Heart right ventricle (tissue), 16 donors: Measurements from ENCODE around the gene ARMC8. TPM values are rescaled to one million over a fixed set of nuclear protein-coding genes. Genes with fewer than 3 reads are reported as not detected.

Experiments
- ATAC-seq, 8 donors: fragments of 200-7000 bp; cut with Tn5 transposase; one replicate each; pipeline ENCODE4 v1.9.1; 2020; ENCODE audit warnings: mild to moderate bottlenecking in 8 of 8, moderate library complexity in 8 of 8, moderate number of reproducible peaks in 1 of 8
- DNase-seq, 2 donors: peaks; one replicate each; pipeline ENCODE4 v3.0.0-alpha.2; 2020
- H3K27ac ChIP-seq, 10 donors: fragments of 200-600 bp; sonication (generic) in 2 of 10; one replicate each; pipeline versions ENCODE4 v1.5.0 to v1.8.0; 2020 to 2022; ENCODE audit warnings: mild to moderate bottlenecking in 3 of 10
- H3K27me3 ChIP-seq, 7 donors: fragments of 200-600 bp; one replicate each; pipeline ENCODE4 v1.8.0; 2021 to 2022; ENCODE audit warnings: mild to moderate bottlenecking in 2 of 7
- H3K36me3 ChIP-seq, 9 donors: fragments of 200-600 bp; sonication (generic) in 1 of 9; one replicate each; pipeline versions ENCODE4 v1.5.0 to v1.8.0; 2020 to 2022; ENCODE audit warnings: mild to moderate bottlenecking in 2 of 9
- H3K4me1 ChIP-seq, 9 donors: fragments of 200-600 bp; sonication (generic) in 1 of 9; one replicate each; pipeline versions ENCODE4 v1.5.0 to v1.8.0; 2020 to 2022; ENCODE audit warnings: mild to moderate bottlenecking in 4 of 9
- H3K4me3 ChIP-seq, 10 donors: fragments of 200-600 bp; sonication (generic) in 2 of 10; one replicate each; pipeline versions ENCODE4 v1.5.0 to v1.8.0; 2020 to 2022; ENCODE audit warnings: mild to moderate bottlenecking in 7 of 10, moderate library complexity in 2 of 10
- H3K9me3 ChIP-seq, 11 donors: fragments of 200-600 bp in 10 of 11; sonication (generic) in 2 of 11; one replicate each; pipeline versions ENCODE4 v1.5.0 to v1.8.0; 2013 to 2022; ENCODE audit warnings: mild to moderate bottlenecking in 2 of 11, control low read depth in 1 of 11, moderate library complexity in 1 of 11
- CTCF ChIP-seq, 9 donors: fragments of 200-600 bp; sonication (generic) in 2 of 9; IDR thresholded peaks; one replicate each; pipeline versions ENCODE4 v1.5.0 to v1.8.0; 2021 to 2022; ENCODE audit warnings: antibody characterized with exemption in 9 of 9, mild to moderate bottlenecking in 5 of 9, moderate library complexity in 1 of 9
- WGBS, 2 donors: extraction: QIAGEN DNeasy Blood & Tissue Kit; methylation state at CpG; one replicate each; pipeline ENCODE4 v1.1.7; 2013; ENCODE audit warnings: inconsistent platforms in 1 of 2; 5-methylcytosine and 5-hydroxymethylcytosine counted together
- intact Hi-C, 10 donors: fragments of 100-400 bp; cut with DNase I; formaldehyde crosslinking; loops; one replicate each; pipeline versions ENCODE4 v1.11.1 to v1.14.2; 2022
- polyA plus RNA-seq, 2 donors: library from polyadenylated mRNA; stranded (reverse); fragments of 200-250 nt; gene quantifications; one replicate each; pipeline ENCODE4 v1.2.3, GENCODE V29; 2013
- total RNA-seq, 10 donors: library from RNA; stranded (reverse); fragmentation: NEBNext Ultra II Directional in 3 of 10; extraction: Animal tissue kit (Norgen Biotek cat#: 25700) in 3 of 10; gene quantifications; one replicate each; pipeline versions ENCODE4 v1.2.1 to v1.2.4, GENCODE V29; 2021 to 2023
- donor health status: Arrhythmogenic right ventricular cardiomyopathy.
- donor health status: ischemic (EF 13 %, LVEDD 7.1; RV severe dilation, severe dysfunction).
- donor health status: healthy with polysubstance abuse.
- donor health status: DM: no; HTN: yes; CAD: no.
- donor health status: DM: no; HTN: no; CAD: no.
- donor health status: ischemic (EF 25% LVEDD 6.9; RV normal size, moderate dysfunction).
- donor health status: ischemic (EF 25% LVEDD 5.7; RV mildly dilated, moderate dysfunction).
- donor health status: healthy.
- donor health status: DM: yes; HTN: yes; CAD: no.
- donor health status: Ischemic cardiomyopathy.
- donor health status: ischemic (EF 35%, LVEDD 5.7; RV mildly dilated, moderate dysfunction).
- donor health status: nonischemic (EF 11% LVEDD 7.7; RV severe dilation, severe dysfunction).
- donor health status: DM: yes; HTN: yes; CAD: no.
- donor health status: PGD.
- donor health status: ischemic (EF 29% LVEDD 5.4; RV normal size, mild dysfunction).
- donor health status: nonischemic (EF 23%, LVEDD 6.1; RV moderate dilation, normal function).

Gene ARMC8
- total and polyA plus RNA-seq, 12 donors, result 13.8 to 49.3 (median 30.0) TPM

- peaks cover 0 to 8% (median 0%) of the 10 kb centered on the region in 9 donors for H3K36me3 ChIP-seq
- ATAC-seq, result no peak
- intact Hi-C loops, result no loop called here
These were observed 2.1 kb upstream of the ARMC8 start for GRCh38 chr3:138184994-138185393.

GRCh38 chr3:138186221-138186620 is 880 bp upstream of the ARMC8 start:
- Histone ChIP-seq H3K36me3 (peaks cover 0 to 20% (median 0%) of the 10 kb centered on the region in 9 donors), H3K4me1 (peaks cover 3 to 37% (median 32%) of the 10 kb centered on the region in 9 donors), H3K27ac (peak overlapping the region in 1 of 10 donors; percentile 95), H3K27me3 (peaks cover 0 to 12% (median 0%) of the 10 kb centered on the region in 7 donors), H3K4me3 (peak overlapping the region in 6 of 10 donors; percentile 85 to 99 (median 94)), H3K9me3 (no peaks in the 10 kb centered on the region)
- no peak for TF ChIP-seq CTCF (IDR thresholded peaks at IDR 0.05)
- 69 to 79% methylated on average over 2 of the region's 2 CpGs for WGBS, 2 donors
- DNase-seq, result no peak
- intact Hi-C loops, result no loop called here
- no peak for ATAC-seq

More at GRCh38 chr3:138184994-138185393, 2.1 kb upstream of the ARMC8 start:
- no peak overlapping the region for H3K4me3 ChIP-seq
- no peak overlapping the region for H3K27ac ChIP-seq
- no peak for TF ChIP-seq CTCF (IDR thresholded peaks at IDR 0.05)
- DNase-seq, result no peak
- H3K9me3 ChIP-seq, result no peaks in the 10 kb centered on the region
- peaks cover 0 to 12% (median 0%) of the 10 kb centered on the region in 7 donors for H3K27me3 ChIP-seq
- peaks cover 3 to 29% (median 23%) of the 10 kb centered on the region in 9 donors for H3K4me1 ChIP-seq
- 44% methylated on average over 3 of the region's 3 CpGs for WGBS, 2 donors

DNA sequence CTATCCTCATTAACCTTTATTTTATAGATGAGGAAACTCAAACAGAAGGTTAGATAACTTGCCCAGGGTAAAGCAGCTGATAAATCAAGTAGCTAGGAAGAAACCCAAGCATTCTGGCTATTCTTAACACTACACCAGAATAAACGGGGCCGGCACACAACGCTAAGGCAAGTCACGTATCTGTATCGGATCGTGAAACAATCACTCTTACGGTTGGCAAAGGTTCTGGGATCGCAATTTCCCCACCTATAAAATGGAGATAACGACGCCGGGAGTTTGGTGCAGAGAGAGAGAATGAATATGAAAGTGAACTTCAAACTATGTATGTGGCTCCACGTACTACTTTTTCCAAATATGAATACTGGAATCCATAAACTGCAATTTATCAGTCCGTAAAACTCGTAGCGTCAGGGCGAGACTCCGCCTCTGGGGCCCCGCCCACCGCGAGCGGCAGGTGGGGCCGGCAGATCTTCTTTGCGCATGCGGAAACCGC is 252 bp upstream of the ARMC8 start:
- 0 to 1% methylated on average over 25 of the region's 25 CpGs for WGBS, 2 donors
- Histone ChIP-seq H3K36me3 (peaks cover 0 to 27% (median 0%) of the 10 kb centered on the region in 9 donors), H3K4me3 (peak overlapping the region; percentile 78 to 99 (median 88)), H3K9me3 (no peaks in the 10 kb centered on the region), H3K27ac (peak overlapping the region; percentile 77 to 99 (median 97)), H3K27me3 (peaks cover 0 to 12% (median 0%) of the 10 kb centered on the region in 7 donors), H3K4me1 (peaks cover 3 to 42% (median 32%) of the 10 kb centered on the region in 9 donors)
- ATAC-seq (peak; percentile 21 to 99 (median 98)), DNase-seq (peak; percentile 89 to 91)
- intact Hi-C loops, result no loop called here
- no peak for TF ChIP-seq CTCF (IDR thresholded peaks at IDR 0.05)

GRCh38 chr3:138188013-138188730 is 1.1 kb downstream of the ARMC8 start:
- no peak for TF ChIP-seq CTCF (IDR thresholded peaks at IDR 0.05)
- peak in 6 of 8 donors; percentile 5 to 65 (median 42) for ATAC-seq
- DNase-seq, result no peak
- Histone ChIP-seq H3K36me3 (peaks cover 0 to 40% (median 0%) of the 10 kb centered on the region in 9 donors), H3K27ac (peak overlapping the region; percentile 77 to 99 (median 97)), H3K4me3 (peak overlapping the region; percentile 78 to 99 (median 88)), H3K9me3 (no peaks in the 10 kb centered on the region), H3K4me1 (peaks cover 3 to 42% (median 32%) of the 10 kb centered on the region in 9 donors), H3K27me3 (peaks cover 0 to 12% (median 0%) of the 10 kb centered on the region in 7 donors)
- WGBS, 2 donors, result 5 to 6% methylated on average over 17 of the region's 17 CpGs
- intact Hi-C loops, result no loop called here
